Left ventricle myocardium inferior (tissue), 1 donor: ENCODE data around the gene ZNRF3. TPM values are rescaled to one million over a fixed set of nuclear protein-coding genes. Genes with fewer than 3 reads are reported as not detected.
"Not testable (repeated sequence)": the region's sequence is repeated elsewhere in the genome, so short reads cannot be mapped to it uniquely, and the experiment has no call there.

Experiments used
- DNase-seq: peaks from one replicate; pipeline ENCODE4 v3.0.0-alpha.2; 2020
- H3K27ac ChIP-seq: fragments of 200-600 bp; replicated peaks from 2 replicates; pipeline ENCODE4 v1.8.0; 2021
- H3K27me3 ChIP-seq: fragments of 200-600 bp; 2 replicates; pipeline ENCODE4 v1.8.0; 2021; ENCODE audit warnings: low read depth
- H3K36me3 ChIP-seq: fragments of 200-600 bp; 2 replicates; pipeline ENCODE4 v1.8.0; 2021
- H3K4me1 ChIP-seq: fragments of 200-600 bp; 2 replicates; pipeline ENCODE4 v1.8.0; 2021
- H3K4me3 ChIP-seq: fragments of 200-600 bp; 2 replicates; pipeline ENCODE4 v1.8.0; 2021; ENCODE audit warnings: mild to moderate bottlenecking, moderate library complexity
- H3K9me3 ChIP-seq: fragments of 200-600 bp; replicated peaks from 2 replicates; pipeline ENCODE4 v1.8.0; 2021
- intact Hi-C: fragments of 100-400 bp; cut with micrococcal nuclease; formaldehyde crosslinking; loops from one replicate; pipeline ENCODE4 v1.11.0; 2022
- total RNA-seq: library from RNA; stranded (reverse); fragmentation: NEBNext Ultra II Directional; extraction: Animal tissue kit (Norgen Biotek cat#: 25700); gene quantifications from one replicate; pipeline ENCODE4 v1.2.1, GENCODE V29; 2021
- TF ChIP-seq, protein P1 (sequence below): fragments of 200-600 bp; IDR thresholded peaks from 2 replicates; pipeline ENCODE4 v1.8.0; 2021; ENCODE audit warnings: antibody characterized with exemption, mild to moderate bottlenecking, borderline replicate concordance
- donor health status: DM: no; HTN: yes; CAD: no; lungs with severe emphysema.

ZNRF3 gene
- total RNA-seq, 1 donor from 2014 or later = 6.3 TPM

DNA sequence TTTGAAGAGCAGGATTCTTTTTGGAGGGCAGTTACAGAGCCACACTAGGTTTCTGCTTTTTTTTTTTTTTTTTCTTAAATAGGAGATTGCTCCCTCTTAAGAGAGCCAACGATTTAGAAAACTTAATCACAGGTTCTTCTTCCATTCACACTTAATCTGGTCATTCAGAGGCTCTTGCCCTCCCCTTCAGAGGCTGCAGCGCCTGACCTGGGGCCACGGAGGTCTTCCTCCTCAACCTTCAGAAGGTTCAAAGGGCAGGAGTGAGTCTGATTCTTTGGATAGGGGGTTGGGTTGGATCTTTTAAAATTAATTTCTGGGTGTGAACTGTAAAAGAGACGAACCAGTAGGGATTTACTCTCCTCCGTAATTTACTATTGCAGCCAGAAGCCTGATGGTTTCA, 57.1 kb downstream of the ZNRF3 start:
- no peak overlapping the region for H3K27ac ChIP-seq
- peaks cover 16% of the 10 kb centered on the region for H3K4me1 ChIP-seq
- no peaks in the 10 kb centered on the region for H3K9me3 ChIP-seq
- intact Hi-C loops = no loop called here
- no peaks in the 10 kb centered on the region for H3K27me3 ChIP-seq
- H3K4me3 ChIP-seq = no peak overlapping the region
- TF ChIP-seq, protein P1, sequence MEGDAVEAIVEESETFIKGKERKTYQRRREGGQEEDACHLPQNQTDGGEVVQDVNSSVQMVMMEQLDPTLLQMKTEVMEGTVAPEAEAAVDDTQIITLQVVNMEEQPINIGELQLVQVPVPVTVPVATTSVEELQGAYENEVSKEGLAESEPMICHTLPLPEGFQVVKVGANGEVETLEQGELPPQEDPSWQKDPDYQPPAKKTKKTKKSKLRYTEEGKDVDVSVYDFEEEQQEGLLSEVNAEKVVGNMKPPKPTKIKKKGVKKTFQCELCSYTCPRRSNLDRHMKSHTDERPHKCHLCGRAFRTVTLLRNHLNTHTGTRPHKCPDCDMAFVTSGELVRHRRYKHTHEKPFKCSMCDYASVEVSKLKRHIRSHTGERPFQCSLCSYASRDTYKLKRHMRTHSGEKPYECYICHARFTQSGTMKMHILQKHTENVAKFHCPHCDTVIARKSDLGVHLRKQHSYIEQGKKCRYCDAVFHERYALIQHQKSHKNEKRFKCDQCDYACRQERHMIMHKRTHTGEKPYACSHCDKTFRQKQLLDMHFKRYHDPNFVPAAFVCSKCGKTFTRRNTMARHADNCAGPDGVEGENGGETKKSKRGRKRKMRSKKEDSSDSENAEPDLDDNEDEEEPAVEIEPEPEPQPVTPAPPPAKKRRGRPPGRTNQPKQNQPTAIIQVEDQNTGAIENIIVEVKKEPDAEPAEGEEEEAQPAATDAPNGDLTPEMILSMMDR = no peak
- H3K36me3 ChIP-seq = no peaks in the 10 kb centered on the region
- no peak for DNase-seq

DNA sequence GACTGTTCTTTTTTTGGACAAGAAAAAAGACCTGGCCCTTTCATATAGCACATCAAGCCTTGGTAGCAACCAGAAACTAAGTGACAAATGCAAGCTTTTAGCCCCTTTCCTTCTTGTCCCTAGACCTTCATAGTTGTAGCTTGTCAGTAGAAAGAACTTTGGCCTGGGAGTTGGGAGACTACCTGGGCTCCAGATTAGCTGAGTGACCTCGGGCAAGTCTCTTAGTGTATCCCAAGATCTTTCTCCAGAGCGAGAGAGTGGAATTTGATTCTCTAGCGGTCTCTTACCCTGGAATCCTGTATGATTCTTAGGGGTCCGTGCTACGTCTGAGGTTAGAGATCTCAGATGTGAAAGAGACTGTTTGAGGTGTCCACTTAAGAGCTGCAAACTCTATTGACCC, 59.0 kb downstream of the ZNRF3 start:
- no peak overlapping the region for H3K27ac ChIP-seq
- TF ChIP-seq, protein P1 = no peak
- H3K4me1 ChIP-seq = peaks cover 16% of the 10 kb centered on the region
- no peak overlapping the region for H3K4me3 ChIP-seq
- H3K36me3 ChIP-seq = peaks cover 7% of the 10 kb centered on the region
- no peak for DNase-seq
- H3K27me3 ChIP-seq = no peaks in the 10 kb centered on the region
- intact Hi-C loops = no loop called here
- peaks cover 13% of the 10 kb centered on the region for H3K9me3 ChIP-seq

DNA sequence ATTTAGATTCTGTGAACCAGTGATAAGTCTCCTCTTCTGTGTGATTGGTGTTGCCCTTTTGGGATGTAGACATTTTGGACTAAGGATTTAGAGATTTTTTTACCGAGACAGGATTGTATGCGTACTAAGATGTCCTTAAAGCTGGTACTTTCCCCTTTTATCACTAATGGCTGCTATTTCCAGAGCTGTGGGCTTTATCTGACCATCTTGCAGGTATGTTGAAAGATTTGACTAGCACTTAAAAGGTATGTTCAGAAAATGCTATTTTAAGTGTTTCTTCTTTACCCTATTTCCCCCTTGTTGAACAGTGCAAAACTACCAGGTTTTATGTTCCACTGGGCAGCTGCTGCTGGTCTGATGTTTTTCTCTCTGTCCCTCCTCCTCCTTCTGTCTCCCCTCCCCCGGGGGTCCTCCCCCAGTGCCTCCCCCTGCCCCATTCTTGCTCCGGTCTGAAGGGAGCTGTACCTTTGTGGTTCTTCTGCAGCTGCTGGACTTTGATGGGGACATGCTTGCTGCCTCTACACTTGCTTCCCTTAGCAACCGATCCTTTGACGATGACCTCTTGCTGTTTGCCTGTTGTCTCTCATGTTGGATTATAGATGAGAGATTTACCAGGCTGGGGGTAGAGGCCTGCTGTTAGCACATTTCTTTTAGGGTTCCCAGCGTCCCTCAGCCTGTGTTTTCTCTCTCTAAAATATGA, 59.6 kb downstream of the ZNRF3 start:
- Histone ChIP-seq H3K9me3 (peaks cover 19% of the 10 kb centered on the region), H3K4me1 (peaks cover 16% of the 10 kb centered on the region), H3K4me3 (no peak overlapping the region), H3K36me3 (peaks cover 7% of the 10 kb centered on the region), H3K27me3 (no peaks in the 10 kb centered on the region), H3K27ac (no peak overlapping the region)
- DNase-seq = no peak
- TF ChIP-seq, protein P1 = no peak
- intact Hi-C loops = no loop called here

DNA sequence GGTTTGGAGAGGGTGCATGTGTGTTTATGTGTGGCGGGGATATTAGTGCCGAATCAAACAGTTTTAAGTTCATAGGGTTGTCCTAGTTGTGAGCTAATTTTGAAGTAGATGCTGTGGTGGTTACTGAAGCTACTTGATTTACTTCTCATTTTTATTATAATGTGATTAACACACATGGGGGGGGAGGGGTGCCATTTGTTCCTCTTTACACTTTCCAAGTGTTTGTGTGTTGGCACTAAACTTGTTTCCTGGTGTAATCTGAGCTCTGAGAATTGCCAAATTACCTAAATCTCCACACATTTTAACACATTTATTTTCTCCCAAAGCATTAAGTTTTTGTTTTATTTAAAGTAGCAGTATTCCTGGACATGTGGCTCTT, 60.1 kb downstream of the ZNRF3 start:
- Histone ChIP-seq H3K27ac (no peak overlapping the region), H3K36me3 (peaks cover 7% of the 10 kb centered on the region), H3K4me1 (peaks cover 16% of the 10 kb centered on the region), H3K27me3 (no peaks in the 10 kb centered on the region), H3K4me3 (no peak overlapping the region), H3K9me3 (peaks cover 19% of the 10 kb centered on the region)
- TF ChIP-seq, protein P1 = no peak
- intact Hi-C loops = no loop called here
- no peak for DNase-seq

DNA sequence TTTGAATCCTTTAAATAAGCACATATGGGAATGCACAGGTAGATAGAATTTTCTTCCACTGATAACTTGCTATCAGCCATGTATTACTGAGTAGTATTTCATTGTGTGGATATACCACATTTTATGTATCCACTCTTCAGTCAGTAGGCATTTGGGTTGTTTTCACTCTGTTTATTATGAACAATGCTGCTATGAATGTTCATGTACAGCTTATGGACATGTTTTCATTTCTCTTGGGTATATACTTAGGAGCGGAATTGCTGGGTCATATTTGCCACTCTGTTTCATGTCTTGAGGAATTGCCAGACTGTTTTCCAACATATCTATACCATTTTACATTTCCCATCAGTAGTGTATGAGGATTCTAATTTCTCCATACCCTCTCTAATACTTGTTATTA, 63.8 kb downstream of the ZNRF3 start:
- intact Hi-C loops = no loop called here
- Histone ChIP-seq H3K4me1 (peaks cover 28% of the 10 kb centered on the region), H3K9me3 (peaks cover 19% of the 10 kb centered on the region), H3K27ac (no peak overlapping the region), H3K27me3 (no peaks in the 10 kb centered on the region), H3K4me3 (no peak overlapping the region), H3K36me3 (peaks cover 7% of the 10 kb centered on the region)
- no peak for DNase-seq
- TF ChIP-seq, protein P1 = no peak

DNA sequence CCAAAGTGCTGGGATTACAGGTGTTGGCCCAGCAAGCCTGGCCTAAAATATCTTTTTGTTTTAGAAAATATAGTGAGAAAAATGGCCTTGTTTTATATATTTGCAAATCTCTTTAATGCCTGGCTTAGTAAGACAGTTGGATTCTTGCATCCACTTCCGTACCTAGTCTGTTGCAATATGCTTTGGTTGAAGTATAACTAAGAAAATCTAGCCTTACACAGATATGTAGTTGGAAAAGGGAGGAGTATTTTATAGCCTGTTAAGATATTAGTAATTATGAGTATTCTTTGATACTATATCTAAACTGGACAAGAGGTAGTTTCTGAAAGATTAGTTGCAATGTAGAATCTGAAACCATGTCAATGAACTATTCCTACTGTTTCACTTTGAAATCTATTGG, 65.1 kb downstream of the ZNRF3 start:
- Histone ChIP-seq H3K4me1 (peaks cover 31% of the 10 kb centered on the region), H3K4me3 (no peak overlapping the region), H3K27ac (no peak overlapping the region), H3K27me3 (no peaks in the 10 kb centered on the region), H3K36me3 (peaks cover 7% of the 10 kb centered on the region), H3K9me3 (peaks cover 19% of the 10 kb centered on the region)
- TF ChIP-seq, protein P1 = no peak
- DNase-seq = no peak
- intact Hi-C loops = no loop called here

DNA sequence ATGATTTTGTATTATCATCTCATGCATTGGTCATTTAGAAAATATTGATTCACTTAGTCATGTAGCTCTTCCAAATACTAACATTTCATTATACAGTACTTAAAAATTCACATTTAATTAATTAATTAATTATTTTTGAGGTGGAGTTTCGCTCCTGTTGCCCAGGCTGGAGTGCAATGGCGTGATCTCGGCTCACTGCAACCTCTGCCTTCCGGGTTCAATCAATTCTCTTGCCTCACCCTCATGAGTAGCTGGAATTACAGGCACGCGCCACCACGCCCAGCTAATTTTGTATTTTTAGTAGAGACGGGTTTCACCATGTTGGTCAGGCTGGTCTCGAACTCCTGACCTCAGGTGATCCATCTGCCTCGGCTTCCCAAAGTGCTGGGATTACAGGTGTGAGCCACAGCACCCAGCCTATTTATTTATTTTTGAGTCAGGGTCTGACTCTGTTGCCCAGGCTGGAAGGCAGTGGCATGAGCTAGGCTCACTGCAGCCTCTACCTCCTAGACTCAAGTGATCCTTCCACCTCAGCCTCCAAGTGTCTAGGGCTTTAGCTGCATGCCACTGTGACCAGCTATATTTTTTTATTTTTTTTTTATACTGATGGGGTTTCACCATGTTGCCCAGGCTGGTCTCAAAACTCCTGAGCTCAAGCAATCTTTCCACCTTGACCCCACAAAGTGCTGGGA, 65.6 kb downstream of the ZNRF3 start:
- H3K36me3 ChIP-seq, H3K4me3 ChIP-seq, intact Hi-C loops, H3K27ac ChIP-seq, DNase-seq, H3K27me3 ChIP-seq: not testable (repeated sequence)
- peaks cover 27% of the 10 kb centered on the region for H3K4me1 ChIP-seq
- peaks cover 19% of the 10 kb centered on the region for H3K9me3 ChIP-seq
